H1 (cell line): ENCODE data around the gene SMAD7. TPM values are rescaled to one million over a fixed set of nuclear protein-coding genes. Genes with fewer than 3 reads are reported as not detected.

ENCODE experiments used
- CEBPB ChIP-seq: IDR thresholded peaks from 2 replicates; pipeline ENCODE4 v1.6.1; 2012; ENCODE audit warnings: low read depth, low read length
- RAD21 ChIP-seq, 2 experiments: IDR thresholded peaks in 1 of 2; conservative IDR thresholded peaks in 1 of 2; 2 replicates each; pipeline ENCODE4 v1.6.1; 2011; ENCODE audit warnings: low read depth in 2 of 2, low read length in 2 of 2, improper control_type of control experiment in 1 of 2, inconsistent platforms in 1 of 2, mild to moderate bottlenecking in 1 of 2, moderate library complexity in 1 of 2
- polyA plus RNA-seq, 7 experiments: library from polyadenylated mRNA; depleted of rRNA in 3 of 7; stranded (reverse) in 5 of 7; unstranded in 2 of 7; fragments of >200 nt in 5 of 7; fragments of 200-250 nt in 2 of 7; gene quantifications; 1 replicate in 5 of 7; 2 replicates in 1 of 7; 4 replicates in 1 of 7; pipeline versions ENCODE4 v1.2.1 to v1.2.3, GENCODE V29; 2011 to 2013; ENCODE audit warnings: missing spikeins in 2 of 7, mixed read lengths in 2 of 7
- total RNA-seq: library from RNA; stranded (reverse); fragmentation: NEBNext Ultra II Directional; extraction: Animal tissue kit (Norgen Biotek cat#: 25700); gene quantifications from 2 replicates; pipeline ENCODE4 v1.2.1, GENCODE V29; 2021

Gene SMAD7
- total and polyA plus RNA-seq, 2 of the 8 experiments (the other 6 are each of a cell fraction or from before 2014, with no cell fraction given) = 6.5 to 15.5 TPM

DNA sequence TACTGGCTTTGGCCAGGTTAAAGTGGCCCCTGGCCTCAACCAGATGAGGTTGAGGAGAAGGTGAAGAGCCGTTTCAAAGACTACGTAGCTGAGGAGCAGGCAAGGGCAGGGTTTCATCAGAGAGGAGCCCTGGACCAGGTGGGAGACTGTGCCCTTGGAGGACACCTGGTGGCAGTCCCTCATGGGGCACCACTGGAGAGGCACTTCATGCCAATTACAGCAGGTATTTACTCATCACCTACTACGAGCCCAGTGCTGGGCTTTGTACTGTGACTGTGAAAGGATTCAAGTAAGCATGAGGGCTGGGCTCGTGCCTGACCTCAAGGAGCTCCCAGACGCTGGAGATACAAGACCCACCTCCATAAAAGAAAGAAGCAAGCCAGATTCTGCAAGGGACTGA lies 37.6 kb downstream of the SMAD7 start (continued):
- TF ChIP-seq CEBPB (no peak), RAD21 (IDR thresholded peaks at IDR 0.05 in 1 of 2, conservative IDR thresholded peaks at IDR 0.05 in 1 of 2; ENCODE audit: low read depth in 2 of 2, low read length in 2 of 2) (peak; percentile 22 to 42; a peak in 3 of 4 replicates)
- TF ChIP-seq, all 59 proteins: peak for 2
